BJ (cell line): ENCODE results near the gene MYOM1. TPM values are rescaled to one million over a fixed set of nuclear protein-coding genes. Genes with fewer than 3 reads are reported as not detected.

Experiments
- CTCF ChIA-PET: fragments of 350-600 bp; formaldehyde crosslinking; extraction: SDS; loops from one replicate; lab custom pipeline; 2021; ENCODE audit warnings: antibody characterized with exemption, inconsistent platforms; lab: Yijun Ruan, JAX
- POLR2A ChIA-PET: fragments of 300-600 bp; sonication (Branson Sonifier 250); formaldehyde crosslinking; extraction: SDS; loops from one replicate; lab custom pipeline; 2021; ENCODE audit warnings: antibody characterized with exemption; lab: Charles Lee
- DNase-seq: peaks from one replicate; pipeline ENCODE4 v3.0.0-alpha.2; 2011; ENCODE audit warnings: low read depth
- H3K27me3 ChIP-seq: 2 replicates; pipeline ENCODE4 v1.6.0; 2011; ENCODE audit warnings: low read length; ENCODE audit not compliant: control insufficient read depth, insufficient read depth
- H3K36me3 ChIP-seq: 2 replicates; pipeline ENCODE4 v1.5.1; 2011; ENCODE audit warnings: low read length; ENCODE audit not compliant: control insufficient read depth, insufficient read depth
- H3K4me3 ChIP-seq: 2 replicates; pipeline ENCODE4 v1.5.1; 2011; ENCODE audit warnings: low read depth, mild to moderate bottlenecking, control low read depth, low read length
- CTCF ChIP-seq: IDR thresholded peaks from 2 replicates; pipeline ENCODE4 v1.5.1; 2011; ENCODE audit warnings: low read depth, mild to moderate bottlenecking, control low read depth, inconsistent platforms, low read length, moderate library complexity; ENCODE audit not compliant: insufficient read depth
- polyA plus RNA-seq: library from polyadenylated mRNA; depleted of rRNA; stranded (reverse); fragments of >200 nt; gene quantifications from 2 replicates; pipeline ENCODE4 v1.2.3, GENCODE V29; 2011

Gene MYOM1
- polyA plus RNA-seq, 1 experiment = 0.48 TPM

GRCh38 chr18:3170441-3171161, 49.2 kb downstream of the MYOM1 start:
- POLR2A ChIA-PET = no interaction called here
- no peak for DNase-seq
- no peak for TF ChIP-seq CTCF
- Histone ChIP-seq H3K36me3 (no peaks in the 10 kb centered on the region; the same call in 1 of the 2 replicates), H3K4me3 (no peak overlapping the region), H3K27me3 (no peaks in the 10 kb centered on the region)
- CTCF ChIA-PET = no interaction called here

GRCh38 chr18:3164381-3164780, 55.4 kb downstream of the MYOM1 start:
- Histone ChIP-seq H3K36me3 (no peaks in the 10 kb centered on the region; the same call in 1 of the 2 replicates), H3K27me3 (no peaks in the 10 kb centered on the region), H3K4me3 (no peak overlapping the region)
- no peak for DNase-seq
- POLR2A ChIA-PET = no interaction called here
- CTCF ChIA-PET = interaction anchor here (1.0 kb wide), 1 partner anchor 19 kb away, joined by 3 read pairs; no protein-coding TSS in a partner anchor
- no peak for TF ChIP-seq CTCF

GRCh38 chr18:3163968-3164367, 55.8 kb downstream of the MYOM1 start:
- no peak for DNase-seq
- H3K27me3 ChIP-seq = no peaks in the 10 kb centered on the region
- no peak overlapping the region for H3K4me3 ChIP-seq
- ChIA-PET CTCF (interaction anchor here (3.1 kb wide), 1 partner anchor 12 kb away, joined by 13 read pairs; no protein-coding TSS in a partner anchor), POLR2A (no interaction called here)
- no peak for TF ChIP-seq CTCF
- H3K36me3 ChIP-seq = no peaks in the 10 kb centered on the region; the same call in 1 of the 2 replicates

- DNase-seq = no peak
- ChIA-PET POLR2A (no interaction called here), CTCF (interaction anchor here (3.1 kb wide), 1 partner anchor 10 kb away, joined by 13 read pairs; no protein-coding TSS in a partner anchor)
- no peak overlapping the region for H3K4me3 ChIP-seq
- no peaks in the 10 kb centered on the region; the same call in 1 of the 2 replicates for H3K36me3 ChIP-seq
- TF ChIP-seq CTCF = no peak
- no peaks in the 10 kb centered on the region for H3K27me3 ChIP-seq
Observed at GRCh38 chr18:3162181-3162580, 57.6 kb downstream of the MYOM1 start.

- Histone ChIP-seq H3K4me3 (no peak overlapping the region), H3K27me3 (no peaks in the 10 kb centered on the region), H3K36me3 (no peaks in the 10 kb centered on the region)
- ChIA-PET CTCF (interaction anchor here (0.7 kb wide), 1 partner anchor 475 kb away, joined by 4 read pairs; no protein-coding TSS in a partner anchor), POLR2A (no interaction called here)
- no peak for TF ChIP-seq CTCF
- DNase-seq = no peak
Observed at GRCh38 chr18:3159830-3160229, 59.9 kb downstream of the MYOM1 start.
